ENCODE data around the gene RNF34. TPM values are rescaled to one million over a fixed set of nuclear protein-coding genes. Genes with fewer than 3 reads are reported as not detected.
"Not testable (repeated sequence)": the region's sequence is repeated elsewhere in the genome, so short reads cannot be mapped to it uniquely, and the experiment has no call there.

Gene RNF34
- total RNA-seq, 5 donors from 2014 or later (not counting 1 experiment from before 2014, with no cell fraction given): 71.8 to 94.5 (median 80.8) TPM

DNA sequence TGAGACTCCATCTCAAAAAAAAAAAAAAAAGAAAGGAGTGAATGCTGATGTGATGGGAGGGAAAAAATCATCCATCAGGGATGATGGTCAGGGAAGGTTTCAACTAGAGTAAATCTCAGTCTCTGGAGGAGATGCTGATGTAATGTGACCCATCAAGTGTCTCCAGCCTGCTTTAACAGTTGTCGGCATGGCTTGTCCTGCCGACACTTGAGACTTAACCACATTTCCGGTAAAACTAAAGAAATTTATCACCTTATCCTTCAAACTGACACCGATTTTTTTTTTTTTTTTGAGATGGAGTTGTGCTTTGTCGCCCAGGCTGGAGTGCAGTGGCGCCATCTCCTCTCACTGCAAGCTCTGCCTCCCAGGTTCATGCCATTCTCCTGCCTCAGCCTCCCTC lies 26.2 kb upstream of the RNF34 start:
- Histone ChIP-seq H3K27ac (ENCODE audit: low read length) (no peak overlapping the region), H3K27me3 (replicated peaks in 1 of 2; ENCODE audit: control insufficient read depth in 2 of 2, extremely low read depth in 1 of 2, insufficient read depth in 2 of 2, low read length in 1 of 2) (no peaks in the 10 kb centered on the region), H3K4me3 (ENCODE audit: control insufficient read depth in 1 of 2, extremely low read depth in 1 of 2, low read length in 1 of 2) (no peak overlapping the region), H3K9me3 (no peaks in the 10 kb centered on the region), H3K36me3 (ENCODE audit: control insufficient read depth in 2 of 2, extremely low read depth in 1 of 2, insufficient read depth in 1 of 2, low read length in 1 of 2) (no peaks in the 10 kb centered on the region), H3K4me1 (ENCODE audit: control insufficient read depth in 1 of 2, extremely low read depth in 1 of 2, insufficient read depth in 2 of 2, low read length in 2 of 2) (no peaks in the 10 kb centered on the region)
- Mint-ChIP-seq H3K4me1 (no peaks in the 10 kb centered on the region), H3K9me3 (no peaks in the 10 kb centered on the region), H3K27me3 (peaks cover 0 to 2% of the 10 kb centered on the region in 2 donors), H3K4me3 (no peak overlapping the region), H3K36me3 (no peaks in the 10 kb centered on the region), H3K27ac (no peak overlapping the region)
- CTCF ChIA-PET: no interaction called here
- DNase-seq (no peak), ATAC-seq (replicated peaks in 1 of 4) (no peak)
- POLR2A ChIA-PET: interaction anchor here in 1 of 2 donors (0.7 kb wide), 1 partner anchor 42 kb away, joined by 4 read pairs; no protein-coding TSS in a partner anchor
- no CpG with 5 or more reads among the region's 6 CpGs for WGBS (ENCODE audit: insufficient coverage)

DNA sequence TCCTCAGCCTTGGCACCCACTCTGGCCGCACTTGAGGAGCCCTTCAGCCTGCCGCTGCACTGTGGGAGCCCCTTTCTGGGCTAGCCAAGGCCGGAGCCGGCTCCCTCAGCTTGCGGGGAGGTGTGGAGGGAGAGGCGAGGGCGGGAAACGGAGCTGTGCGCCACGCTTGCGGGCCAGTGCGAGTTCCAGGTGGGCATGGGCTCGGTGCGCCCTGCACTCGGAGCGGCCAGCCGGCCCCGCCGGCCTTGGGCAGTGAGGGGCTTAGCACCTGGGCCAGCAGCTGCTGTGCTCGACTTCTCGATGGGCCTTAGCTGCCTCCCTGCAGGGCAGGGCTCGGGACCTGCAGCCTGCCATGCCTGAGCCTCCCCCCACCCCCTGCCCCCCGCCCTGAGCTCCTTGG lies 25.6 kb upstream of the RNF34 start:
- CTCF ChIA-PET: interaction anchor here in 1 of 2 donors (0.6 kb wide), 1 partner anchor 132 kb away, joined by 3 read pairs; no protein-coding TSS in a partner anchor
- H3K4me1 ChIP-seq (ENCODE audit: control insufficient read depth in 1 of 2, extremely low read depth in 1 of 2, insufficient read depth in 2 of 2, low read length in 2 of 2); H3K27ac Mint-ChIP-seq; ATAC-seq (replicated peaks in 1 of 4); H3K27ac ChIP-seq (ENCODE audit: low read length); H3K4me3 ChIP-seq (ENCODE audit: control insufficient read depth in 1 of 2, extremely low read depth in 1 of 2, low read length in 1 of 2); H3K9me3 Mint-ChIP-seq; H3K36me3 ChIP-seq (ENCODE audit: control insufficient read depth in 2 of 2, extremely low read depth in 1 of 2, insufficient read depth in 1 of 2, low read length in 1 of 2); H3K27me3 Mint-ChIP-seq; H3K4me1 Mint-ChIP-seq; H3K27me3 ChIP-seq (replicated peaks in 1 of 2; ENCODE audit: control insufficient read depth in 2 of 2, extremely low read depth in 1 of 2, insufficient read depth in 2 of 2, low read length in 1 of 2); H3K4me3 Mint-ChIP-seq; DNase-seq; H3K36me3 Mint-ChIP-seq; H3K9me3 ChIP-seq: not testable (repeated sequence)
- POLR2A ChIA-PET: interaction anchor here (0.6 to 0.7 kb wide), 2 partner anchors 39 to 42 kb away, joined by 3 to 4 read pairs; no protein-coding TSS in a partner anchor
- 100% methylated on average over 7 of the region's 23 CpGs for WGBS (ENCODE audit: insufficient coverage)

DNA sequence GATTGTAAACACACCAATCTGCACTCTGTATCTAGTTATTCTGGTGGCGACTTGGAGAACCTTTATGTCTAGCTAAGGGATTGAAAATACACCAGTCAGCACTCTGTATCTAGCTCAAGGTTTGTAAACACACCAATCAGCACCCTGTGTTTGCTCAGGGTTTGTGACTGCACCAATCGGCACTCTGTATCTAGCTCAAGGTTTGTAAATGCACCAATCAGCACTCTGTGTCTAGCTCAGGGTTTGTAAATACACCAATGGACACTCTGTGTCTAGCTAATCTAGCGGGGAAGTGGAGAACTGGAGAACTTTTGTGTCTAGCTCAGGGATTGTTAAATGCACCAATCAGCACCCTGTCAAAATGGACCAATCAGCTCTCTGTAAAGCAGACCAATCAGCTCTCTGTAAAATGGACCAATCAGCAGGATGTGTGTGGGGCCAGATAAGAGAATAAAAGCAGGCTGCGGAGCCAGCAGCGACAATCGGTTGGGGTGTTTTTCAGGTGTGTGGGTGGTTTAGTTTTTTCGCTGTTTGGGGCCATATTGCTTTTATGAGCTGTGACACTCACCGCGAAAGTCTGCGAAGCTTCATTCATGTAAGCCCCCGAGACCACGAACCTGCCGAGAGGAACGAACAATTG lies 24.9 kb upstream of the RNF34 start:
- WGBS (ENCODE audit: insufficient coverage): 90% methylated on average over 11 of the region's 14 CpGs
- not testable (repeated sequence) for H3K27ac Mint-ChIP-seq; H3K4me3 ChIP-seq (ENCODE audit: control insufficient read depth in 1 of 2, extremely low read depth in 1 of 2, low read length in 1 of 2); H3K27me3 ChIP-seq (replicated peaks in 1 of 2; ENCODE audit: control insufficient read depth in 2 of 2, extremely low read depth in 1 of 2, insufficient read depth in 2 of 2, low read length in 1 of 2); H3K4me1 Mint-ChIP-seq; H3K4me1 ChIP-seq (ENCODE audit: control insufficient read depth in 1 of 2, extremely low read depth in 1 of 2, insufficient read depth in 2 of 2, low read length in 2 of 2); DNase-seq; H3K36me3 ChIP-seq (ENCODE audit: control insufficient read depth in 2 of 2, extremely low read depth in 1 of 2, insufficient read depth in 1 of 2, low read length in 1 of 2); ATAC-seq (replicated peaks in 1 of 4); H3K27ac ChIP-seq (ENCODE audit: low read length); H3K4me3 Mint-ChIP-seq; H3K27me3 Mint-ChIP-seq; H3K9me3 Mint-ChIP-seq; H3K9me3 ChIP-seq; H3K36me3 Mint-ChIP-seq
- ChIA-PET POLR2A (interaction anchor here in 1 of 2 donors (0.6 kb wide), 1 partner anchor 1562 kb away, joined by 4 read pairs; no protein-coding TSS in a partner anchor), CTCF (interaction anchor here in 1 of 2 donors (0.6 kb wide), 1 partner anchor 131 kb away, joined by 3 read pairs; no protein-coding TSS in a partner anchor)

- H3K27me3 Mint-ChIP-seq: peaks cover 0 to 3% of the 10 kb centered on the region in 2 donors
- POLR2A ChIA-PET: interaction anchor here in 1 of 2 donors (0.6 kb wide), 1 partner anchor 394 kb away, joined by 4 read pairs; no protein-coding TSS in a partner anchor
- WGBS (ENCODE audit: insufficient coverage): 100% methylated on average over 1 of the region's 8 CpGs
These were observed 22.9 kb upstream of the RNF34 start for GRCh38 chr12:121376754-121377697.

GRCh38 chr12:121378736-121379135 lies 21.2 kb upstream of the RNF34 start:
- no peak overlapping the region for H3K4me3 Mint-ChIP-seq
- peaks cover 0 to 3% of the 10 kb centered on the region in 2 donors for H3K27me3 Mint-ChIP-seq
- no peaks in the 10 kb centered on the region for H3K9me3 ChIP-seq
- ChIA-PET POLR2A (no interaction called here), CTCF (interaction anchor here in 1 of 2 donors (0.6 kb wide), 1 partner anchor 286 kb away, joined by 3 read pairs; no protein-coding TSS in a partner anchor)
- WGBS (ENCODE audit: insufficient coverage): no CpG with 5 or more reads among the region's 5 CpGs
- no peak for ATAC-seq (replicated peaks in 1 of 4)
- no peaks in the 10 kb centered on the region for H3K36me3 Mint-ChIP-seq
- H3K4me1 ChIP-seq (ENCODE audit: control insufficient read depth in 1 of 2, extremely low read depth in 1 of 2, insufficient read depth in 2 of 2, low read length in 2 of 2): no peaks in the 10 kb centered on the region
- no peak overlapping the region for H3K27ac ChIP-seq (ENCODE audit: low read length)
- H3K36me3 ChIP-seq (ENCODE audit: control insufficient read depth in 2 of 2, extremely low read depth in 1 of 2, insufficient read depth in 1 of 2, low read length in 1 of 2): no peaks in the 10 kb centered on the region
- H3K27ac Mint-ChIP-seq: no peak overlapping the region
- H3K9me3 Mint-ChIP-seq: no peaks in the 10 kb centered on the region
- DNase-seq: no peak
- H3K4me1 Mint-ChIP-seq: no peaks in the 10 kb centered on the region
- peaks cover 0 to 5% of the 10 kb centered on the region in 2 experiments for H3K27me3 ChIP-seq (replicated peaks in 1 of 2; ENCODE audit: control insufficient read depth in 2 of 2, extremely low read depth in 1 of 2, insufficient read depth in 2 of 2, low read length in 1 of 2)
- no peak overlapping the region for H3K4me3 ChIP-seq (ENCODE audit: control insufficient read depth in 1 of 2, extremely low read depth in 1 of 2, low read length in 1 of 2)

More at GRCh38 chr12:121376754-121377697, 22.9 kb upstream of the RNF34 start:
- no peak overlapping the region for H3K4me3 Mint-ChIP-seq
- no peak overlapping the region for H3K27ac ChIP-seq (ENCODE audit: low read length)
- no peak overlapping the region for H3K27ac Mint-ChIP-seq
- peaks cover 0 to 5% of the 10 kb centered on the region in 2 experiments for H3K27me3 ChIP-seq (replicated peaks in 1 of 2; ENCODE audit: control insufficient read depth in 2 of 2, extremely low read depth in 1 of 2, insufficient read depth in 2 of 2, low read length in 1 of 2)
- DNase-seq (no peak), ATAC-seq (replicated peaks in 1 of 4) (no peak)
- H3K36me3 Mint-ChIP-seq: no peaks in the 10 kb centered on the region
- CTCF ChIA-PET: no interaction called here
- no peak overlapping the region for H3K4me3 ChIP-seq (ENCODE audit: control insufficient read depth in 1 of 2, extremely low read depth in 1 of 2, low read length in 1 of 2)
- H3K9me3 ChIP-seq: no peaks in the 10 kb centered on the region
- no peaks in the 10 kb centered on the region for H3K4me1 Mint-ChIP-seq
- no peaks in the 10 kb centered on the region for H3K9me3 Mint-ChIP-seq
- no peaks in the 10 kb centered on the region for H3K4me1 ChIP-seq (ENCODE audit: control insufficient read depth in 1 of 2, extremely low read depth in 1 of 2, insufficient read depth in 2 of 2, low read length in 2 of 2)
- no peaks in the 10 kb centered on the region for H3K36me3 ChIP-seq (ENCODE audit: control insufficient read depth in 2 of 2, extremely low read depth in 1 of 2, insufficient read depth in 1 of 2, low read length in 1 of 2)

DNA sequence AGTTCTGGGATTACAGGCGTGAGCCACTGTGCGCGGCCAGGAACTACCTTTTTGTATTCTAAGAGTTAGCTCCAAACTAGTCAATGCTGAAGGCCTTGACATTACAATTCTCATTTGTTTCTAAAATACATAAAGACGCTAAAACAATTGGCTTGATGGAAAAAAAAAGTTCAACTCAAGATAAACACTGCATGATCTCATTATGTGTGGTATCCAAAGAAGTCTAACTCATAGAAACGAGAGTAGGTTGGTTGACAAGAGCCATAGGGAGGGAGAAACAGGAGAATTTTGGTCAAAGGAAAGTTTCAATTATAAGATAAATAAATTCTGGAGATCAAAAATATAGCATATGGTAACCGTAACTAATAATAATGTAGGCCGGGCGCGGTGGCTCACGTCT lies 20.0 kb upstream of the RNF34 start:
- Histone ChIP-seq H3K27me3 (replicated peaks in 1 of 2; ENCODE audit: control insufficient read depth in 2 of 2, extremely low read depth in 1 of 2, insufficient read depth in 2 of 2, low read length in 1 of 2) (peaks cover 0 to 5% of the 10 kb centered on the region in 2 experiments), H3K9me3 (no peaks in the 10 kb centered on the region), H3K4me1 (ENCODE audit: control insufficient read depth in 1 of 2, extremely low read depth in 1 of 2, insufficient read depth in 2 of 2, low read length in 2 of 2) (no peaks in the 10 kb centered on the region), H3K4me3 (ENCODE audit: control insufficient read depth in 1 of 2, extremely low read depth in 1 of 2, low read length in 1 of 2) (no peak overlapping the region), H3K27ac (ENCODE audit: low read length) (no peak overlapping the region), H3K36me3 (ENCODE audit: control insufficient read depth in 2 of 2, extremely low read depth in 1 of 2, insufficient read depth in 1 of 2, low read length in 1 of 2) (no peaks in the 10 kb centered on the region)
- ATAC-seq (replicated peaks in 1 of 4) (no peak), DNase-seq (no peak)
- Mint-ChIP-seq H3K36me3 (no peaks in the 10 kb centered on the region), H3K4me1 (no peaks in the 10 kb centered on the region), H3K27ac (no peak overlapping the region), H3K4me3 (no peak overlapping the region), H3K27me3 (peaks cover 0 to 3% of the 10 kb centered on the region in 2 donors), H3K9me3 (no peaks in the 10 kb centered on the region)
- ChIA-PET POLR2A (no interaction called here), CTCF (no interaction called here)
- no CpG with 5 or more reads among the region's 10 CpGs for WGBS (ENCODE audit: insufficient coverage)
